ENCODE results near the gene P2RY4. TPM values are rescaled to one million over a fixed set of nuclear protein-coding genes. Genes with fewer than 3 reads are reported as not detected.

P2RY4 gene
- not detected in 2 replicates for total RNA-seq

- no peak within 1 kb of the TSS for H3K4me3 ChIP-seq (ENCODE audit: low read depth, low read length)
- no peak for DNase-seq (ENCODE audit: low read depth)
- no peaks in the 10 kb centered on the region for H3K27me3 ChIP-seq (ENCODE audit: control insufficient read depth, insufficient read depth, low read length)
- TF ChIP-seq CTCF (IDR thresholded peaks at IDR 0.05; ENCODE audit: insufficient read depth, low read length, poor library complexity, severe bottlenecking), result no peak
- no peaks in the 10 kb centered on the region for H3K36me3 ChIP-seq (ENCODE audit: control insufficient read depth, insufficient read depth, low read length)
Observed at GRCh38 chrX:70260104-70260503, at the start of gene P2RY4. Gene P2RY4, minus strand, starts transcription at chrX:70260204. Its CDS starts 580 bp downstream, at chrX:70259624.

GRCh38 chrX:70301716-70302115 is 41.7 kb upstream of the P2RY4 start:
- H3K4me3 ChIP-seq (ENCODE audit: low read depth, low read length), result no peak overlapping the region
- no peaks in the 10 kb centered on the region for H3K36me3 ChIP-seq (ENCODE audit: control insufficient read depth, insufficient read depth, low read length)
- no peak for TF ChIP-seq CTCF (IDR thresholded peaks at IDR 0.05; ENCODE audit: insufficient read depth, low read length, poor library complexity, severe bottlenecking)
- H3K27me3 ChIP-seq (ENCODE audit: control insufficient read depth, insufficient read depth, low read length), result no peaks in the 10 kb centered on the region
- DNase-seq (ENCODE audit: low read depth), result no peak

GRCh38 chrX:70293621-70294020 is 33.6 kb upstream of the P2RY4 start:
- no peaks in the 10 kb centered on the region for H3K36me3 ChIP-seq (ENCODE audit: control insufficient read depth, insufficient read depth, low read length)
- DNase-seq (ENCODE audit: low read depth), result no peak
- TF ChIP-seq CTCF (IDR thresholded peaks at IDR 0.05; ENCODE audit: insufficient read depth, low read length, poor library complexity, severe bottlenecking), result no peak
- no peaks in the 10 kb centered on the region for H3K27me3 ChIP-seq (ENCODE audit: control insufficient read depth, insufficient read depth, low read length)
- no peak overlapping the region for H3K4me3 ChIP-seq (ENCODE audit: low read depth, low read length)

GRCh38 chrX:70292788-70293187 is 32.8 kb upstream of the P2RY4 start:
- no peak for DNase-seq (ENCODE audit: low read depth)

GRCh38 chrX:70289793-70290770 is 30.1 kb upstream of the P2RY4 start, which contains the start of the genes KIF4A and PDZD11:
Gene KIF4A, plus strand, starts transcription at chrX:70290104. Its CDS starts 355 bp downstream, at chrX:70290459.
Gene PDZD11, minus strand, starts transcription at chrX:70289927. Its CDS starts 586 bp downstream, at chrX:70289341.
- Histone ChIP-seq H3K4me3 (ENCODE audit: low read depth, low read length) (peak within 1 kb of the TSS; percentile 83), H3K27me3 (ENCODE audit: control insufficient read depth, insufficient read depth, low read length) (no peaks in the 10 kb centered on the region), H3K36me3 (ENCODE audit: control insufficient read depth, insufficient read depth, low read length) (no peaks in the 10 kb centered on the region)
- TF ChIP-seq CTCF (IDR thresholded peaks at IDR 0.05; ENCODE audit: insufficient read depth, low read length, poor library complexity, severe bottlenecking), result no peak
- peak; percentile 37 for DNase-seq (ENCODE audit: low read depth)

More at GRCh38 chrX:70292788-70293187, 32.8 kb upstream of the P2RY4 start:
- Histone ChIP-seq H3K4me3 (ENCODE audit: low read depth, low read length) (no peak overlapping the region), H3K27me3 (ENCODE audit: control insufficient read depth, insufficient read depth, low read length) (no peaks in the 10 kb centered on the region), H3K36me3 (ENCODE audit: control insufficient read depth, insufficient read depth, low read length) (no peaks in the 10 kb centered on the region)
- TF ChIP-seq CTCF (IDR thresholded peaks at IDR 0.05; ENCODE audit: insufficient read depth, low read length, poor library complexity, severe bottlenecking), result no peak
